ENCODE results near the gene RASAL1.

Gene RASAL1

DNA sequence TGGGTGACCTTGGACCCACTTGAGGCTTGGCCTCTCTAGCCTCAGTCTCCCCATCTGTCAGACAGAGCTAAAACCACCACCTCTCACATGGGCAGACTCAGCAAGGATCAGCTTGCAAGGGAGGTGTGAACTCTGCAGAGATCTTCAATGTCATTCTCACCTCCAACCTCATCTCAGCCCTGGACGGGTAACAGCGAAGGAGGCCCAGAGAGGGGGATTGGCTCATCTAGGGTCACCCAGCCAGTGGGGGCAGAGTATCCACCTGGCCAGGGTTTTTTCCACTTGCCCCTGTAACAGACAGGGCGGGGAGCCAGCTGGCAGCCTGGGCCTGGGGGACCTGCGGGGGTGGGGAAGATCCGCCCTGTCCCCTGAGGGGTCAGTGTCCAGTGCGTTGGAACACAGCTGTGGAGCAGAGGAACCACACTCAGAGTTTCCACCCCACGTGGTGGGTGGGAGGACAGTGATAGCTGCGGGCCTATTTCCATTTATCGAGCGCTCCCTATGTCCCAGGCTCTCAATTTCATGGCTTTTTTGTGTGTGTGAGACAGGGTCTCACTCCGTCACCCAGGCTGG lies 51.6 kb downstream of the RASAL1 start:
- Mint-ChIP-seq H3K36me3 (ENCODE audit: low read depth) (no peaks in the 10 kb centered on the region), H3K9me3 (no peaks in the 10 kb centered on the region), H3K4me3 (no peak overlapping the region), H3K4me1 (ENCODE audit: low read depth) (peaks cover 14% of the 10 kb centered on the region), H3K27me3 (ENCODE audit: low read depth) (no peaks in the 10 kb centered on the region), H3K27ac (no peak overlapping the region)
- DNase-seq (ENCODE audit: low spot score), result no peak

DNA sequence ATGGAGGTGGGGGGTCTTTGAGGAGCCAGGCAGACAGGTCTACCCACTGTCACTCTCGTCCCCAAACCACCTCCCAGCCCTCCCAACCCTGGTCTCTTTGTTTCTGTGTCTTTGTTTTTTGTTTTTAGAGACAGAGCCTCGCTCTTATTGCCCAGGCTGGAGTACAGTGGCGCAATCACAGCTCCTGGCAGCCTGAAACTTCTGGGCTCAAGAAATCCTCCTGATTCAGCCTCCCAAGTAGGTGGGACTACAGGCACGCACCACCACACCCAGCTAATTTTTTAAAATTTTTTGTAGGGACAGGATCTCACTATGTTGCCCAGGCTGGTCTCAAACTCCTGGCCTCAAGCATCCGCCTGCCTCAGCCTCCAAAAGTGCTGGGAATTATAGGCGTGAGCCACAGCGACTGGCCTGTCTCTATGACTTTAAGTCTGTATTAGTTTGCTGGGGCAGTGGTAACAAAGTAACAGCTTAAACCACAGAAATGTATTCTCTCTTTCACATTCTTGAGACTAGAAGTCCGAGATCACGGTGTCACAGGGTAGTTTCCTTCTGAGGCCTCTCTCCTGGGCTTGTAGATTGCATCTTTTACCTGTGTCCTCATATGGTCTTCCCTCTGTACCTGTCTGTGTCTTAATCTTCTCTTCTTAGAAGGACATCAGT lies 52.9 kb downstream of the RASAL1 start:
- no peak overlapping the region for H3K27ac Mint-ChIP-seq
- no peak overlapping the region for H3K4me3 Mint-ChIP-seq
- no peaks in the 10 kb centered on the region for H3K36me3 Mint-ChIP-seq (ENCODE audit: low read depth)
- DNase-seq (ENCODE audit: low spot score), result no peak
- no peaks in the 10 kb centered on the region for H3K27me3 Mint-ChIP-seq (ENCODE audit: low read depth)
- H3K9me3 Mint-ChIP-seq, result no peaks in the 10 kb centered on the region
- peaks cover 11% of the 10 kb centered on the region for H3K4me1 Mint-ChIP-seq (ENCODE audit: low read depth)

DNA sequence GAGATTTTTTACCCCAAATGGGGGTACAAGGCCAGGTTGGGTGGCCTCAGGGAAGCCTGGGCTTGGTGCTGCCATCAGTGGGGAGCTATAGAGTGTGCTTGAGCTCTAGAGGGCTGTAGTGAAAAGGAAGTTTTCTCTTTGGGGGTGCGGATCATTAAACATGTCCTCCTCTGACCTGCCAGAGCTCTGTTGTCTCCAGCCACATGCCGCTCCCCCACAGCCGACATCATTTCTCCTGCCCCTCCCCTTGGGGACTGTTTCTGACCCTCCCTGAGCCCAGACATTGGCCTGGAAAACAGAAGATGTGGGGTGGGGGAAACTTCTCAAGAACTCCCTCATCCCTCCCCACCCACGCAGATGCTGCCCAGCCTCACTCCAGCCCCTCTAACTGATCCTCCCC lies 53.7 kb downstream of the RASAL1 start:
- peaks cover 7% of the 10 kb centered on the region for H3K4me1 Mint-ChIP-seq (ENCODE audit: low read depth)
- DNase-seq (ENCODE audit: low spot score), result no peak
- H3K36me3 Mint-ChIP-seq (ENCODE audit: low read depth), result no peaks in the 10 kb centered on the region
- H3K27ac Mint-ChIP-seq, result no peak overlapping the region
- H3K27me3 Mint-ChIP-seq (ENCODE audit: low read depth), result no peaks in the 10 kb centered on the region
- H3K9me3 Mint-ChIP-seq, result no peaks in the 10 kb centered on the region
- H3K4me3 Mint-ChIP-seq, result no peak overlapping the region

DNA sequence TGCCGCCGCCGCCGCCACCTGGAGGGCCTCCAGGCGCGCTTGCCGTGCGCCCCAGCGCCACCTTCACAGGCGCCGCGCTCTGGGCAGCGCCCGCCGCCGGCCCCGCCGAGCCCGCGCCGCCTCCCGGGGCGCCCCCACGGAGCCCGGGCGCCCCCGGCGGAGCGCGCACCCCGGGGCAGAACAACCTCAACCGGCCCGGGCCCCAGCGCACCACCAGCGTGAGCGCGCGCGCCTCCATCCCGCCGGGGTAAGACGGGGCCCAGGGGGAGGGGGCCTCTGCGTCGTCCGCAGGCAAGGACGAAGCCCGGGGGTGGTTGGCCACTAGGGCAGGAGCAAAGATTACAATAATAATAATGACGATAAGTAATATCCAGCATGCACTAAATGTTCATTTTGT lies 57.7 kb downstream of the RASAL1 start:
- no peak overlapping the region for H3K27ac Mint-ChIP-seq
- H3K27me3 Mint-ChIP-seq (ENCODE audit: low read depth), result no peaks in the 10 kb centered on the region
- H3K36me3 Mint-ChIP-seq (ENCODE audit: low read depth), result no peaks in the 10 kb centered on the region
- DNase-seq (ENCODE audit: low spot score), result no peak
- no peak overlapping the region for H3K4me3 Mint-ChIP-seq
- peaks cover 1% of the 10 kb centered on the region for H3K4me1 Mint-ChIP-seq (ENCODE audit: low read depth)
- H3K9me3 Mint-ChIP-seq, result no peaks in the 10 kb centered on the region

DNA sequence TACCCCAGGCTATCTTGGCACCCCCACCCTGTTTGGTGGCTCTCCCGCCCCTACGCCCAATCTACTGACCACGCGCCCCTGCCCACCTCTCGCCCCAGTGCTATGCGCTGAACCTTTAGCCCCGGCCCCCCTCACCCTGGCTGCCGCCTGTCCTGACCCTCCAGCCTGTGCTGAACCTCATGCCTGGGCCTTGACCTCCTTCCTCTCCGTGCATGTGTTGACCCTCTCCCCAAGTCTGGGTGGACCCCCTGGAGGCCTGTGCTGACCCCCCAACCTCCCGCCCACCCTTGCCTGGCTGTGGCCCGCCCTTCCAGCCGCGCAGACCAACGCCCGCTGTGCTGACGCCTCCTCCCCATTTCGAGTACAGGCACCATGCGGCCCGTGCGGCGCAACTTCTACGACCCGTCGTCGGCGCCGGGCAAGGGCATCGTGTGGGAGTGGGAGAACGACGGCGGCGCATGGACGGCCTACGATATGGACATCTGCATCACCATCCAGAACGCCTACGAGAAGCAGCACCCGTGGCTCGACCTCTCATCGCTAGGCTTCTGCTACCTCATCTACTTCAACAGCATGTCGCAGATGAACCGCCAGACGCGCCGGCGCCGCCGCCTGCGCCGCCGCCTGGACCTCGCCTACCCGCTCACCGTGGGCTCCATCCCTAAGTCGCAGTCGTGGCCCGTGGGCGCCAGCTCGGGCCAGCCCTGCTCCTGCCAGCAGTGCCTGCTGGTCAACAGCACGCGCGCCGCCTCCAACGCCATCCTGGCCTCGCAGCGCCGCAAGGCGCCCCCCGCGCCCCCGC lies 58.3 kb downstream of the RASAL1 start:
- Mint-ChIP-seq H3K9me3 (no peaks in the 10 kb centered on the region), H3K36me3 (ENCODE audit: low read depth) (no peaks in the 10 kb centered on the region), H3K27me3 (ENCODE audit: low read depth) (no peaks in the 10 kb centered on the region), H3K4me1 (ENCODE audit: low read depth) (peaks cover 1% of the 10 kb centered on the region), H3K27ac (no peak overlapping the region), H3K4me3 (no peak overlapping the region)
- no peak for DNase-seq (ENCODE audit: low spot score)

DNA sequence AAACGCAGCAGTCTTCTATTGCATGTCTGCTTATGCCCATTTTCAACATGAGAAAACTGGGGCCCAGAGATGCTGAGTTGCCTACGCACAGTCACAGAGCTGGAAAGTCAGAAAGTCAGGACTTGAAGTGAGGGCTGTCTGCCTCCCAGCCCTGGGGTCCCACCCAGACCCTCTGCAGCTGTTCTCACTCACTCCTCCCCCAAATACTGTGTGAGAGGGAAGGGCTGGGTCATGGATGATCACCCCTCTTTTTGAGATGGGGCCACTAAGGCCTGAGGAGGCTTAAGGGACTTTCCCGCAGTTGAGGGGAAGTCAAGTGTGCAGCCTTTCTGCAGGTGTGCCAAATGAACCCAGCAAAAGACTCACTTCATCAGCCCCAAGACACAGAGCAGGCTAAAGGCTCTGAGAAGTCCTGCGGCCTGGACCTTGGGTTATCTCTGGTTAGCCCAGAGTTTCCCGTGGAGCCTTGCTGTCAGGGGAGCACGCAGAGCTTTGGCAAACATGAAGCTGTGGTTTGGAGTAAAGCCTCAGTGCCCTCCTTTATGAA lies 60.4 kb downstream of the RASAL1 start:
- no peaks in the 10 kb centered on the region for H3K9me3 Mint-ChIP-seq
- peaks cover 1% of the 10 kb centered on the region for H3K4me1 Mint-ChIP-seq (ENCODE audit: low read depth)
- no peak overlapping the region for H3K4me3 Mint-ChIP-seq
- DNase-seq (ENCODE audit: low spot score), result no peak
- H3K27me3 Mint-ChIP-seq (ENCODE audit: low read depth), result no peaks in the 10 kb centered on the region
- H3K27ac Mint-ChIP-seq, result no peak overlapping the region
- no peaks in the 10 kb centered on the region for H3K36me3 Mint-ChIP-seq (ENCODE audit: low read depth)

DNA sequence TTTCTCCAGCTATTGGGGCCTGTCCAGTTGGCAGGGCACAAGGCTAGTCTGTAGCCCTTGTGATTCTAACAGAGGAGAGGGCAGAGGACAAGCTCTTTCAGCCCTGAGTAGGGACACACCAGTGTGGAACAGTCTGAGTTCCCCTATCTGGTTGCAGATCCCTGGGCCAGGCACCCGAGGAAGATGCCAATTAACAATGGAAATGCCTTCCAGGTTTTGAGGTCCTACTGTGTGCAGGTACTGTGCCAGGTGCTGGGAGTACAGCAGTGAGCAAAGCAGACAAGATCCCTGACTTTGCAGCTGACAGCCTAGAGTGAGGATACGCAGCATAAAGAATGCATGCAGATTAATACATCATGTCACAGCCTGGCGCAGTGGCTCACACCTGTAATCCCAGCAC lies 62.0 kb downstream of the RASAL1 start:
- H3K36me3 Mint-ChIP-seq (ENCODE audit: low read depth), result no peaks in the 10 kb centered on the region
- no peaks in the 10 kb centered on the region for H3K9me3 Mint-ChIP-seq
- no peak overlapping the region for H3K27ac Mint-ChIP-seq
- no peaks in the 10 kb centered on the region for H3K27me3 Mint-ChIP-seq (ENCODE audit: low read depth)
- no peak overlapping the region for H3K4me3 Mint-ChIP-seq
- peaks cover 1% of the 10 kb centered on the region for H3K4me1 Mint-ChIP-seq (ENCODE audit: low read depth)
- no peak for DNase-seq (ENCODE audit: low spot score)

DNA sequence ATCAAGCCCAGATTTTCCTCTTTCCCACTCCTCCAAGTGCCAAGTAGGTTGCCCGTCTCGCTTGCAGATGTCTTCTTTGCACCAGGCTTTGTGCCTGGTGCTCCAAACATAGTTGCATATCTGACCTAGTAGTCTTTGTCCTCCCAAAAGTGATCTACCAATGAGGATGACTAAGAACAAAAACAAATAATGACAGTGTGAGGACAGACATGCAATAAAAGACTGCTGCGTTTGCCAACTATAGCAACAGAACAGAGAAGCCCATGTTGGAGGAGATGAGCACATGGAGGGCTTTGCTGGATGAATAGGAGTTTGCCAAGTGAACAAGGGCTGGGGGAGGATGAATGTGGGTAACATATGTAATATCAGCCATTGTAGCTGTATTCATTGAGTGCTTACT lies 63.4 kb downstream of the RASAL1 start:
- H3K27ac Mint-ChIP-seq, result no peak overlapping the region
- peaks cover 1% of the 10 kb centered on the region for H3K4me1 Mint-ChIP-seq (ENCODE audit: low read depth)
- no peaks in the 10 kb centered on the region for H3K27me3 Mint-ChIP-seq (ENCODE audit: low read depth)
- no peak for DNase-seq (ENCODE audit: low spot score)
- no peaks in the 10 kb centered on the region for H3K9me3 Mint-ChIP-seq
- no peak overlapping the region for H3K4me3 Mint-ChIP-seq
- H3K36me3 Mint-ChIP-seq (ENCODE audit: low read depth), result no peaks in the 10 kb centered on the region

DNA sequence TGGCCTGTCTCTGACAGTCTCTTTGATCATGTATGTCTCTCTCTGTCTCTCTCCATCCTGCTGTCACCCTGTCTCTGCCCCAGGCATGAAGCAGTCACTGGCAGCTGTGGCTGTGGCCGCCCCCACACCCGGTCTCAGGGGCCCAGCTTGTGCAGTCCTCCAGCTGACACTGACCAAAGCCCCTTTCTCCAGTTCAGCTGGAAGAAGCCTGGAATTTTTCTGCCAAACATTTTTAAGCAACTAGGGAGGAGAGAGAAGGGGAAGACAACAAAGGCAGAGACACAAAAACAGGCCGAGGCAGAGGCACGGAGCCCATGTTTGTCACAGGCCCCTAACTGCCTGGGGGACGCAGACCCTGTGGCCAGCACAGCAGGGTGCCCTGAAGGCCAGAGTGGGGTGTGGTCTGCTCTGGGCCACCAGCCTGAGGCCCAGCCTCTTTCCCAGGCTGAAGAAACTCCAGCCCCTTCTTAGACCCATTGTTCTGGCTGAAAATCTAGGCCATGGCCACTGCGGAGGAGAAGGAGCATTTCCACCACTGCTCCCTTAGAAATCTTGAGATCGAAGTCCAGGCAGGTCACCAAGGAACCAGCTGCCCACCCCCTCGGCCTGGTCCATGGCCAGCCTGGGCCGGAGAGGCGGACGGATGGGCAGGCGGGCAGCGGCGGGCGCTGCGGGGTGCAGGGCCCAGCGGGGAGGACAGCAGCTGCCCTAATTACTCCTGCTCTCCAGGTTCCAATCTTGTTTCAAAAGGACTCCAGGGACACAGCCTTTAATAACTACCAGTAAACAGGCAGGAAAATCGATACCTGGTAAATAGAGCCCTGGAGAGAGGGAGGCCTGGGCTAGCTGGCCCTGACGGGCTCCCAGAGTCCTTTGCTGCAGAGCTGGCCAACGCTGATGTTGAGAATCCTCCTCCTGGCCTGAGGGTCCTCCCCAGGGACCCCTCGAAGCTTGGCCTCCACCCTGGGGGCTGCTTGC lies 64.1 kb downstream of the RASAL1 start:
- H3K4me1 Mint-ChIP-seq (ENCODE audit: low read depth), result peaks cover 1% of the 10 kb centered on the region
- no peak overlapping the region for H3K27ac Mint-ChIP-seq
- H3K27me3 Mint-ChIP-seq (ENCODE audit: low read depth), result no peaks in the 10 kb centered on the region
- H3K36me3 Mint-ChIP-seq (ENCODE audit: low read depth), result no peaks in the 10 kb centered on the region
- H3K9me3 Mint-ChIP-seq, result no peaks in the 10 kb centered on the region
- no peak for DNase-seq (ENCODE audit: low spot score)
- H3K4me3 Mint-ChIP-seq, result no peak overlapping the region

DNA sequence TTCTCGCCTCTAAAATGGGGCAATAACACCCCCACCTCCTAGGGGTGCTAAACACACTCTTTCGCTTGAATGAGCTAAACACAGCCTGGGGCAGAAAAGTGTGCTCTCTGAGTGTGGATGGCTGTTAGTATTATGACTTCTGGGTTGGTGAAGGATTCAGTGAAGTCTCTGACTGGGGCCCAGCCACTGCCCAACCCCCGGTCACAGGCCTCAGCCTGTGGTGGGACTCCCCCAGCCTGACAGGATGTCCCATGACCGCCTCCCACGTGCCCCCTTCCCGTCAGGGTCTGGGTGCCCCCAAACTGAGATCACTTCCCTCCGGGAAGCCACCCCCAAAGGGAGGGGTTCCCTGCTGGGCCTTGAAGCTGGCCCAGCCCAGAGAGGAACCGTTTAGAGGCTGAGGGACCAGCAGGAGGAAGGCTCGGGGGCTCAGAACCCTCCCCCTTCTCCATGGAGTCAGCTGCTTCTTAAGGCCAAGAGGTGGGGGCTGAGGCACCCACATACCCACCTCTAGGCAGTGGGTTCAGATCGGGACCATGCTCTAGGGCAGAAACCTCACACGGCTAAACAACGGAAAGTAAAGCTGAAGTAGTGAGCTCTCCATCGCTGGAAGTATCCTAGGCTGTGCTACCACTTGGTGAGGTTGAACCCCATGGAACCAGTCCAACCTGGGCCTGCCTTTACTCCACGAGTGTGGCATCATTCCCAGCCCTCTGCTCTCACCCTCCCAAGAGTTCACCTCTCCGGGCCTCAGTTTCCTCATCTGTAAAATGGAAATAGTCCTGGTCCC lies 65.2 kb downstream of the RASAL1 start:
- H3K27ac Mint-ChIP-seq, result no peak overlapping the region
- H3K36me3 Mint-ChIP-seq (ENCODE audit: low read depth), result no peaks in the 10 kb centered on the region
- no peaks in the 10 kb centered on the region for H3K9me3 Mint-ChIP-seq
- H3K4me3 Mint-ChIP-seq, result no peak overlapping the region
- no peaks in the 10 kb centered on the region for H3K4me1 Mint-ChIP-seq (ENCODE audit: low read depth)
- DNase-seq (ENCODE audit: low spot score), result peak; percentile 15
- no peaks in the 10 kb centered on the region for H3K27me3 Mint-ChIP-seq (ENCODE audit: low read depth)

DNA sequence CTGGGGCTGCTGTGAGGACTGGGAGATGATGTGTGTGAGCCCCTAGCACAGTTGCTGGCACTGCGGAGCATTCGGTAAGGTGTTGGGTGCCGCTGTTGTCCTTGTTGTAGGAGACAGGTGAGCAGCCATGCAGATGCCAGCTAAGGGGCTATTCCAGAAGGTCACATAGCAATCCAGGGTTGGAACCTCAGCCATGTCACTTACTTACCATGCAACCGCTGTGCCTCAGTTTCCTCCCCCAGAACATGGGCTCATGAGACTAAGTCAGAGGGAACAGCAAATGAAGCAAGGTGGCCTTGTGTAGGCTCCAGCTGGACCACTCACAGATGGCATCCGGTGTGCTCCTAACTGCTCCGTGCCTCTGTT lies 65.8 kb downstream of the RASAL1 start:
- no peaks in the 10 kb centered on the region for H3K4me1 Mint-ChIP-seq (ENCODE audit: low read depth)
- H3K9me3 Mint-ChIP-seq, result no peaks in the 10 kb centered on the region
- no peak overlapping the region for H3K27ac Mint-ChIP-seq
- no peak overlapping the region for H3K4me3 Mint-ChIP-seq
- no peaks in the 10 kb centered on the region for H3K27me3 Mint-ChIP-seq (ENCODE audit: low read depth)
- no peak for DNase-seq (ENCODE audit: low spot score)
- no peaks in the 10 kb centered on the region for H3K36me3 Mint-ChIP-seq (ENCODE audit: low read depth)

DNA sequence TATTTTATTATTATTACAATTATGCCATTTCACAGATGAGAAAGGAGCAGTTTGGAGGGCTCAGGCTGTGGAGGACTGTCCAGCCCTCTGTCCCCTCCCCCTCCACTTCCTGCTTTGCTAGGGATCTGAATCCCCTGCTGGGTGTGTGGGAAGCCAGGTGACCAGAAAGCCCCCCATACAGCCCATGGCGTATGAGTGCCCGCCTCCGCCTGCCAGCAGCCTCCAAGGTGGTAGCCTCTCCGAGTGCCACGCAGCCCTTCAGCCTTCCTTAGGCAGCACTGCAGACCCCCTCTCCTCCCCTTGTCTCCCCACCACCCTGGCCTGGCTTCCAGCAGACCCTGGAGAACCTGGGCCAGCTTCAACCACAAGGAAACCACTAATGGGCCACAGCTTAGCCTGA lies 66.4 kb downstream of the RASAL1 start:
- no peak overlapping the region for H3K27ac Mint-ChIP-seq

More for the DNA sequence above, 66.4 kb downstream of the RASAL1 start:
- no peak for DNase-seq (ENCODE audit: low spot score)
- Mint-ChIP-seq H3K9me3 (no peaks in the 10 kb centered on the region), H3K27me3 (ENCODE audit: low read depth) (no peaks in the 10 kb centered on the region), H3K4me3 (no peak overlapping the region), H3K36me3 (ENCODE audit: low read depth) (no peaks in the 10 kb centered on the region), H3K4me1 (ENCODE audit: low read depth) (no peaks in the 10 kb centered on the region)

Measured in T-helper 2 cell treated with Interferon-gamma antibody and Interleukin-4, amounts not matched to agents 5 μg/mL and 100 μg/mL, for 36 hours (primary cell).